ENCODE results near the gene UBA5. TPM values are rescaled to one million over a fixed set of nuclear protein-coding genes. Genes with fewer than 3 reads are reported as not detected.

UBA5 gene
- total RNA-seq, 1 experiment from 2014 or later: 59.9 TPM

DNA sequence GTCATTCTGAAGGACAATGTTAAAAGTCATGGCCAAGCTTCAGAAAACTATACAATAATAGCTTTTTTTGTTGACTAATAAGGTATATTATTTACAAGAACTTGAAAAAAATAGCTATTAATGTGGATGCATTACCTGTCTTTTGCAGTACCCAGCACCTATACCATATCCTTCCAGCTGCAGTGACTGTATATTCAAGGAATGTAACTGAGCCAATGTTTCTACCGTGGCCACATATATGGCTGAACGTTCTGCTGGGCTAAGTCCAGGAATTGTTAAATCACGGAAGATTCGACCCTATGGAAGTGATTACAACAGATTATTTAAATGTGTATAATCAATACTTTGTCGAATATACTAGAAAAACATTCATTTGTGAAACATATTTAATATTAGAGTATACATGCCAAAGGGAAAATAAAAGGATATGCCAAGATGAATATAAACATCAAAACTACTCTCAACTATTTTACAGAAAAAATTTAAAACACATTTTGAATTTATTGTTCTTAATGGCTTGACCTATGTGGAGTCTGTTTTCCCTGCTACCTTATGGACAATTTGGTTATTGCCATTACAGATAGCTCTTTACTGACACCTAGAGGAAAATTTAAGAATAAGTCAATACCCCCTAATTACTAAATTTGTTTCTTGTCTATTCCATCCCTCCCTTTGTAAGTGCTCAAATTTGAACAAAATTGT, 18.1 kb upstream of the UBA5 start:
- DNase-seq: peak; percentile 86
- Histone ChIP-seq H3K9ac (ENCODE audit: low read length) (no peak overlapping the region), H3K36me3 (ENCODE audit: insufficient read depth, low read length) (no peaks in the 10 kb centered on the region; the same call in 1 of the 2 replicates), H3K4me1 (ENCODE audit: low read length) (peaks cover 6% of the 10 kb centered on the region; the same call in 1 of the 2 replicates), H3K27ac (ENCODE audit: low read length) (no peak overlapping the region), H3K79me2 (ENCODE audit: low read length) (peaks cover 7% of the 10 kb centered on the region; the same call in 1 of the 2 replicates), H3K4me3 (ENCODE audit: low read length) (no peak overlapping the region), H3K9me3 (ENCODE audit: low read length) (no peaks in the 10 kb centered on the region), H3K9me2 (replicated peaks; ENCODE audit: insufficient read depth, low read length) (no peaks in the 10 kb centered on the region), H2AFZ (ENCODE audit: low read length) (no peak overlapping the region), H4K20me1 (ENCODE audit: insufficient read depth, low read depth, low read length) (no peaks in the 10 kb centered on the region), H3K4me2 (ENCODE audit: low read depth, low read length, poor library complexity, severe bottlenecking) (no peak overlapping the region), H3K27me3 (ENCODE audit: low read length) (no peaks in the 10 kb centered on the region)

GRCh38 chr3:132642539-132642847, 17.6 kb upstream of the UBA5 start:
- H3K36me3 ChIP-seq (ENCODE audit: insufficient read depth, low read length): no peaks in the 10 kb centered on the region; the same call in 1 of the 2 replicates
- H3K9me2 ChIP-seq (replicated peaks; ENCODE audit: insufficient read depth, low read length): no peaks in the 10 kb centered on the region
- H3K27me3 ChIP-seq (ENCODE audit: low read length): no peaks in the 10 kb centered on the region
- peaks cover 12% of the 10 kb centered on the region; the same call in 1 of the 2 replicates for H3K79me2 ChIP-seq (ENCODE audit: low read length)
- no peak overlapping the region for H3K27ac ChIP-seq (ENCODE audit: low read length)
- peaks cover 6% of the 10 kb centered on the region; the same call in 1 of the 2 replicates for H3K4me1 ChIP-seq (ENCODE audit: low read length)
- no peak overlapping the region for H3K9ac ChIP-seq (ENCODE audit: low read length)
- no peaks in the 10 kb centered on the region for H4K20me1 ChIP-seq (ENCODE audit: insufficient read depth, low read depth, low read length)
- H3K4me2 ChIP-seq (ENCODE audit: low read depth, low read length, poor library complexity, severe bottlenecking): no peak overlapping the region
- no peak for DNase-seq
- H2AFZ ChIP-seq (ENCODE audit: low read length): no peak overlapping the region
- no peak overlapping the region for H3K4me3 ChIP-seq (ENCODE audit: low read length)
- H3K9me3 ChIP-seq (ENCODE audit: low read length): no peaks in the 10 kb centered on the region

DNA sequence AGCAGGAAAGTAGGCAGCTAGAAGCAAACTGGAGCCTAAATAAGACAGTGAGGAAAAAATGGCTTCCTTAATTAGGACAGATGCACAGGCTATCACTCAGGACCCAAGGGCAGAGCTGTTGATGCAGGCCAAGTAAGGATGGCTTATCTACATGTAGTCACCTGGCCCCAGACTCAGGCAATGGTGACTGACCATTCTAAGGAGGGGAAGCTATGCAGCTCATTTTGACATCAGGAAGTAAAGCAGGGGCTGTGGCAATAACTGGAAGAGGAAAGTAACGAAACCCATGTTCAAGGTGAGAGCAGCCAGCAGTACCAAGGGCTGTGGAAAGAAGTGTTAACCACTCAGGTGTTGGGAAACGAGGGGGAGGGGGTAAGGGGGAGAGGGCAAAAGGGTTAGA, 16.8 kb upstream of the UBA5 start:
- H3K9me2 ChIP-seq (replicated peaks; ENCODE audit: insufficient read depth, low read length): no peaks in the 10 kb centered on the region

DNA sequence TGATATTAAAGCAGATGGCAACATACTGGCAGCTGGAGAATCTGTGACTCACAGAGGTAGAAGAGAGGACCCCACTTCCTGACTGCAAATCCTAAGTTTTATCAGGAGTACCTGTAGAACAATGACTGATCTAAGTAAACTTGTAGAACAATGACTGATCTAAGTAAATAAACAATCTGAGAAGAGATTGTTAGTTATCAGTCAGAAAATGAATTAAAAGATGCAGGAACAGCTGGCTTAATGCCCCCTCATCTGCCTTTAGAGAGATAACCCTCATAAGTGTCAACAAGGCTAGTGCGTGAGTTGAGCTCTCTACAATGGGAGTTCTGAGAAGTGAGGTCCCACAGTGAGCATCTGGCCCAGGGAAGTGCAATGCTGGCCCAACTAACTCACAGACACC, 15.1 kb upstream of the UBA5 start:
- peaks cover 13% of the 10 kb centered on the region; the same call in 1 of the 2 replicates for H3K79me2 ChIP-seq (ENCODE audit: low read length)
- no peaks in the 10 kb centered on the region for H3K36me3 ChIP-seq (ENCODE audit: insufficient read depth, low read length)
- no peak overlapping the region for H3K4me2 ChIP-seq (ENCODE audit: low read depth, low read length, poor library complexity, severe bottlenecking)
- no peaks in the 10 kb centered on the region for H3K27me3 ChIP-seq (ENCODE audit: low read length)
- H3K4me1 ChIP-seq (ENCODE audit: low read length): peaks cover 6% of the 10 kb centered on the region; the same call in 1 of the 2 replicates
- H3K27ac ChIP-seq (ENCODE audit: low read length): no peak overlapping the region
- DNase-seq: no peak
- no peaks in the 10 kb centered on the region for H4K20me1 ChIP-seq (ENCODE audit: insufficient read depth, low read depth, low read length)
- H3K4me3 ChIP-seq (ENCODE audit: low read length): no peak overlapping the region
- no peak overlapping the region for H3K9ac ChIP-seq (ENCODE audit: low read length)
- no peak overlapping the region for H2AFZ ChIP-seq (ENCODE audit: low read length)
- H3K9me2 ChIP-seq (replicated peaks; ENCODE audit: insufficient read depth, low read length): no peaks in the 10 kb centered on the region
- H3K9me3 ChIP-seq (ENCODE audit: low read length): no peaks in the 10 kb centered on the region

More for the DNA sequence above, 16.8 kb upstream of the UBA5 start:
- Histone ChIP-seq H3K27me3 (ENCODE audit: low read length) (no peaks in the 10 kb centered on the region), H3K4me2 (ENCODE audit: low read depth, low read length, poor library complexity, severe bottlenecking) (no peak overlapping the region), H3K9me3 (ENCODE audit: low read length) (no peaks in the 10 kb centered on the region), H3K27ac (ENCODE audit: low read length) (no peak overlapping the region), H3K79me2 (ENCODE audit: low read length) (peaks cover 13% of the 10 kb centered on the region; the same call in 1 of the 2 replicates), H3K36me3 (ENCODE audit: insufficient read depth, low read length) (no peaks in the 10 kb centered on the region; the same call in 1 of the 2 replicates), H3K9ac (ENCODE audit: low read length) (no peak overlapping the region), H2AFZ (ENCODE audit: low read length) (0 out of 2 replicates have a peak overlapping the region, but pooled peaks have one; percentile 7), H3K4me3 (ENCODE audit: low read length) (no peak overlapping the region), H4K20me1 (ENCODE audit: insufficient read depth, low read depth, low read length) (no peaks in the 10 kb centered on the region), H3K4me1 (ENCODE audit: low read length) (peaks cover 6% of the 10 kb centered on the region; the same call in 1 of the 2 replicates)
- DNase-seq: no peak

GRCh38 chr3:132650153-132650552, 10.0 kb upstream of the UBA5 start:
- no peaks in the 10 kb centered on the region for H3K27me3 ChIP-seq (ENCODE audit: low read length)
- H3K36me3 ChIP-seq (ENCODE audit: insufficient read depth, low read length): no peaks in the 10 kb centered on the region
- H3K9ac ChIP-seq (ENCODE audit: low read length): no peak overlapping the region
- no peak overlapping the region for H3K4me3 ChIP-seq (ENCODE audit: low read length)
- H4K20me1 ChIP-seq (ENCODE audit: insufficient read depth, low read depth, low read length): no peaks in the 10 kb centered on the region
- no peaks in the 10 kb centered on the region for H3K9me2 ChIP-seq (replicated peaks; ENCODE audit: insufficient read depth, low read length)
- H3K79me2 ChIP-seq (ENCODE audit: low read length): peaks cover 16% of the 10 kb centered on the region; the same call in 1 of the 2 replicates
- H3K4me2 ChIP-seq (ENCODE audit: low read depth, low read length, poor library complexity, severe bottlenecking): no peak overlapping the region
- DNase-seq: no peak
- H2AFZ ChIP-seq (ENCODE audit: low read length): no peak overlapping the region
- H3K27ac ChIP-seq (ENCODE audit: low read length): no peak overlapping the region
- no peaks in the 10 kb centered on the region for H3K4me1 ChIP-seq (ENCODE audit: low read length)
- no peaks in the 10 kb centered on the region for H3K9me3 ChIP-seq (ENCODE audit: low read length)

DNA sequence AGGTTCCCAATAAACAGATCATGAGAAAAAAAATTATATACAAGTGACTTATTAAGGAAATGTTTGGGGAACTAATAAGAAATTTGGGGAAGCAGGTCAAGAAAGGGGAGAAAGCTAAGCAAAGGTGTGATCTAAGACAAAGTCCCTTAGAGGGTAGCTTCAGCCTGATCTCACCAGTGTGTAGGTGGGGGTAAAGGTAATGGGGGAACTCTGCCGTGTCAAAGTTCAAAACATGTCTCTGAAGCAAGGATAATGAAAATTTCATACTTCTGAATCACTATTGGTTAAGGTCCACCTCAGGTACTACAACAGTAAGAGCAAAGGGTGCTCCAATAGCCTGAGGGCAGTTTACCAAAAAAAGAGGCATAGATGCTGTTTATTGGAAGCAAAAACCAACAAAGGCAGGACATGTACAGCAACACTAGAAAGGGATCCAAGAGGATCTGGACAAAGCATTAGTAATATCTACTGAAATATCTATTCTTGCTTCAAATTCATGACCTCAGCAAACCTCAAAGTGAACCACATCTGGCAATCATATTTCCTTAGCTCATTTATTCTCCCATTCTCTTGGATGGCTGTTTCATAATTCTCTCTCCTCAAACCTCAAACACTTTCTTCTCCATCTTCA, 7.4 kb upstream of the UBA5 start:
- no peaks in the 10 kb centered on the region for H3K36me3 ChIP-seq (ENCODE audit: insufficient read depth, low read length)
- H3K4me1 ChIP-seq (ENCODE audit: low read length): no peaks in the 10 kb centered on the region
- H2AFZ ChIP-seq (ENCODE audit: low read length): no peak overlapping the region
- no peak for DNase-seq
- peaks cover 4% of the 10 kb centered on the region; the same call in 1 of the 2 replicates for H3K79me2 ChIP-seq (ENCODE audit: low read length)
- no peak overlapping the region for H3K4me2 ChIP-seq (ENCODE audit: low read depth, low read length, poor library complexity, severe bottlenecking)
- H3K27me3 ChIP-seq (ENCODE audit: low read length): no peaks in the 10 kb centered on the region
- no peak overlapping the region for H3K9ac ChIP-seq (ENCODE audit: low read length)
- no peaks in the 10 kb centered on the region for H3K9me3 ChIP-seq (ENCODE audit: low read length)
- H3K9me2 ChIP-seq (replicated peaks; ENCODE audit: insufficient read depth, low read length): no peaks in the 10 kb centered on the region
- no peaks in the 10 kb centered on the region for H4K20me1 ChIP-seq (ENCODE audit: insufficient read depth, low read depth, low read length)
- no peak overlapping the region for H3K27ac ChIP-seq (ENCODE audit: low read length)
- no peak overlapping the region for H3K4me3 ChIP-seq (ENCODE audit: low read length)

GRCh38 chr3:132654190-132654589, 5.9 kb upstream of the UBA5 start:
- Histone ChIP-seq H3K27me3 (ENCODE audit: low read length) (no peaks in the 10 kb centered on the region), H3K9ac (ENCODE audit: low read length) (no peak overlapping the region), H3K4me3 (ENCODE audit: low read length) (no peak overlapping the region), H3K9me2 (replicated peaks; ENCODE audit: insufficient read depth, low read length) (no peaks in the 10 kb centered on the region), H2AFZ (ENCODE audit: low read length) (no peak overlapping the region), H3K4me1 (ENCODE audit: low read length) (peaks cover 11% of the 10 kb centered on the region), H3K4me2 (ENCODE audit: low read depth, low read length, poor library complexity, severe bottlenecking) (no peak overlapping the region), H3K36me3 (ENCODE audit: insufficient read depth, low read length) (no peaks in the 10 kb centered on the region), H3K9me3 (ENCODE audit: low read length) (no peaks in the 10 kb centered on the region), H3K27ac (ENCODE audit: low read length) (no peak overlapping the region), H4K20me1 (ENCODE audit: insufficient read depth, low read depth, low read length) (no peaks in the 10 kb centered on the region), H3K79me2 (ENCODE audit: low read length) (peaks cover 10% of the 10 kb centered on the region)
- DNase-seq: no peak

DNA sequence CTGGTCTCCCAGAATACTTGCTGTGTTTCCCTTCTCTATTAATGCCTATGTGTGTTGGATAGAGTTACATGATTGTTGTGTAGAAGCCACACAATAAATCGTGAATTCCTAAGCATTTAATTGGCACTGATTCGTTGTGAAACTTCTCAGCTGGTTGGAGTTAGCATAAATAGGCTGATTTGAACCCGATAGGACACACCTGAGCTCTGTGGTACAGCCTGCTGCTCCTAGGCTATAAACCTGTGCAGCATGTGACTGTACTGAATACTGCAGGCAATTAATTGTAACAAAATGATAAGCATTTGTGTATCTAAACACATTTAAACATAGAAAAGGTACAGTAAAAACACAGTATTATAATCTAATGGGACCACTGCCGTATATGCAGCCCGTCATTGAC, 5.4 kb upstream of the UBA5 start:
- Histone ChIP-seq H3K4me1 (ENCODE audit: low read length) (peaks cover 12% of the 10 kb centered on the region), H3K27ac (ENCODE audit: low read length) (no peak overlapping the region), H2AFZ (ENCODE audit: low read length) (no peak overlapping the region), H4K20me1 (ENCODE audit: insufficient read depth, low read depth, low read length) (no peaks in the 10 kb centered on the region), H3K4me2 (ENCODE audit: low read depth, low read length, poor library complexity, severe bottlenecking) (no peak overlapping the region), H3K4me3 (ENCODE audit: low read length) (no peak overlapping the region), H3K79me2 (ENCODE audit: low read length) (peaks cover 15% of the 10 kb centered on the region), H3K36me3 (ENCODE audit: insufficient read depth, low read length) (no peaks in the 10 kb centered on the region), H3K9me2 (replicated peaks; ENCODE audit: insufficient read depth, low read length) (no peaks in the 10 kb centered on the region), H3K9ac (ENCODE audit: low read length) (no peak overlapping the region), H3K27me3 (ENCODE audit: low read length) (no peaks in the 10 kb centered on the region), H3K9me3 (ENCODE audit: low read length) (no peaks in the 10 kb centered on the region)
- DNase-seq: no peak
